Measurements from ENCODE around the gene GAGE10. TPM values are rescaled to one million over a fixed set of nuclear protein-coding genes. Genes with fewer than 3 reads are reported as not detected.

The GAGE10 gene, protein sequence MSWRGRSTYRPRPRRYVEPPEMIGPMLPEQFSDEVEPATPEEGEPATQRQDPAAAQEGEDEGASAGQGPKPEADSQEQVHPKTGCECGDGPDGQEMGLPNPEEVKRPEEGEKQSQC
- not detected for total RNA-seq

DNA sequence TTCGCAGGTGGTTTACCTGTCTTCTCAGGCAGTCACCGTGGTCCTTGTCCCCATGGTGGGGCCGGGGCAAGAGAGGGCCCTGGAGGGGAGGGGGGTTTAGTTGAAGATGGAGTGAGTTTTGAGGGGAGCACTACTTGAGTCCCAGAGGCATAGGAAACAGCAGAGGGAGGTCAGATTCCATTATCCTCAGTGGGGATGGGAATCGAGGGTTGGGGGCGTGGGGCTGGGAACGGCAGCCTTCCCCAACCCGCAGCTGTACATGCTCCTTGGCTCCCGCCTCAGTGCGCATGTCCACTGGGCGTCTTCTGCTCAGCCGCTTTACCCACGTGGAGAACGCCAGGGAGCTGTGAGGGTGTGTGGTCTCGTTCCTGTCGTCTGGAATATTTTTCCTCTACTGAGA is at the start of gene GAGE10:
GAGE10 (plus strand) TSS at position 301 of the 400 bp plus-strand sequence. CDS start 1,214 bp downstream, outside the sequence.
- Histone ChIP-seq H3K27me3 (replicated peaks; ENCODE audit: insufficient read depth) (no peaks in the 10 kb centered on the region), H3K9me3 (no peaks in the 10 kb centered on the region), H3K36me3 (no peaks in the 10 kb centered on the region), H3K4me3 (no peak within 1 kb of the TSS), H3K27ac (no peak within 1 kb of the TSS), H3K4me1 (replicated peaks) (no peaks in the 10 kb centered on the region)
- WGBS: 97% methylated on average over 6 of the region's 15 CpGs
- intact Hi-C loops (cut with DNase I): no loop called here
- no peak for DNase-seq (ENCODE audit: low spot score)
- TF ChIP-seq POLR2A (IDR thresholded peaks at IDR 0.05): no peak

DNA sequence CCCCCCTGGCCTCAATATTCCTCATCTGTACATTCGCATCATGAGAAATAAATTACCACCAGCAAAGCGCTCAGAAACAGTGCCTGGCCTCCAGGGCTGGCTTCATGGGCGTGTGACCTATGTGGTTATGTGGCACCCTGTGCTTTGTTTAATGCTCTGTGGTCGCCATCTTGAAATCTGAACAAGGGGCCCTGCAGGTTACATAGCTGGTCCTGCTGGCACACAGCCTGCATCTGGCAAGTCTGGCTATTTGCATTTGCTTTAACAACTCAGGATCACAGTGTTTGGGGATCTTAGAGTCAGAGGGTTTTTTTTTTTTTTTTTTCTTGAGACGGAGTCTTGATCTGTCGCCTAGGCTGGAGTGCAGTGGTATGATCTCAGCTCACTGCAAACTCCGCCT is 48.8 kb upstream of the GAGE10 start:
- 78% methylated on average over 6 of the region's 7 CpGs for WGBS
- Histone ChIP-seq H3K36me3 (no peaks in the 10 kb centered on the region), H3K27ac (no peak overlapping the region), H3K4me1 (replicated peaks) (no peaks in the 10 kb centered on the region), H3K9me3 (no peaks in the 10 kb centered on the region), H3K27me3 (replicated peaks; ENCODE audit: insufficient read depth) (no peaks in the 10 kb centered on the region), H3K4me3 (no peak overlapping the region)
- intact Hi-C loops (cut with DNase I): no loop called here
- TF ChIP-seq POLR2AphosphoS5 (IDR thresholded peaks at IDR 0.05) (no peak), POLR2A (IDR thresholded peaks at IDR 0.05) (no peak)
- TF ChIP-seq, protein P1, sequence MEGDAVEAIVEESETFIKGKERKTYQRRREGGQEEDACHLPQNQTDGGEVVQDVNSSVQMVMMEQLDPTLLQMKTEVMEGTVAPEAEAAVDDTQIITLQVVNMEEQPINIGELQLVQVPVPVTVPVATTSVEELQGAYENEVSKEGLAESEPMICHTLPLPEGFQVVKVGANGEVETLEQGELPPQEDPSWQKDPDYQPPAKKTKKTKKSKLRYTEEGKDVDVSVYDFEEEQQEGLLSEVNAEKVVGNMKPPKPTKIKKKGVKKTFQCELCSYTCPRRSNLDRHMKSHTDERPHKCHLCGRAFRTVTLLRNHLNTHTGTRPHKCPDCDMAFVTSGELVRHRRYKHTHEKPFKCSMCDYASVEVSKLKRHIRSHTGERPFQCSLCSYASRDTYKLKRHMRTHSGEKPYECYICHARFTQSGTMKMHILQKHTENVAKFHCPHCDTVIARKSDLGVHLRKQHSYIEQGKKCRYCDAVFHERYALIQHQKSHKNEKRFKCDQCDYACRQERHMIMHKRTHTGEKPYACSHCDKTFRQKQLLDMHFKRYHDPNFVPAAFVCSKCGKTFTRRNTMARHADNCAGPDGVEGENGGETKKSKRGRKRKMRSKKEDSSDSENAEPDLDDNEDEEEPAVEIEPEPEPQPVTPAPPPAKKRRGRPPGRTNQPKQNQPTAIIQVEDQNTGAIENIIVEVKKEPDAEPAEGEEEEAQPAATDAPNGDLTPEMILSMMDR (IDR thresholded peaks at IDR 0.05): no peak
- DNase-seq (ENCODE audit: low spot score): no peak

DNA sequence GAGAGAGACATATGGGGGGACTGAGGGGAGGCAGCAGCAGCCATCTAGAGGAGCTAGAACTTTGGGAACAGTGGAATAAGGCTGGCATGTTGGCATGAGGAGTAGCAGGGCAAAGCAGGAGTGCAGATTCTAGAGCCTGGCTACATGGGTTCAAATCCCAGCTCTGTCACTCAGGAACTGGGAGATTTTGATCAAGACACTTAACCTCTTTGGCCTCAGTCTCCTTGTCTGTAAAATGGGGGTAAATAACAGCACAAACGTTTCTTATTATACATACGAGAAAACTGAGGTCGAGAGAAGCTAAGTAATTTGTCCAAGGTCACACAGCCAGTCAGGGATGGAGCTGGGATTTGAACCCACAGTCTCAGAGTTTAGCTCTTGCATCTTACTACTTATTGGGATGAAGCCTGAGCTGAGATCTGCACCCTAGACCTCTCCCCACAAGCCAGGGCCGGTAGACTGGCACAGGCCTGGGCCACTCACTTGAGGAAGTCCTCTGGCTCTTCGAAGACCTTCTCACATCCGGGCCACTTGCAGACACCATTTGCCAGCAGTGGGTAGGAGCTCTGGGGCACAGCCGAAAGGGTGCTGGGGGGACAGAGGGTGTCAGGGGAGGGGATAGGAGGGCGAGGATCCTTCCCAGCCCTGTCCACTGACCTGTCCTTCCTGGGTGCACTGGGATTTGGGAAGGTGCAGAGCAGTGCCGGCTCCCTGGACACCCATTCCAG is 47.0 kb upstream of the GAGE10 start:
- H3K4me3 ChIP-seq: no peak overlapping the region
- H3K4me1 ChIP-seq (replicated peaks): no peaks in the 10 kb centered on the region
- TF ChIP-seq POLR2A (IDR thresholded peaks at IDR 0.05) (no peak), POLR2AphosphoS5 (IDR thresholded peaks at IDR 0.05) (no peak)
- TF ChIP-seq, protein P1 (IDR thresholded peaks at IDR 0.05): no peak
- no peaks in the 10 kb centered on the region for H3K9me3 ChIP-seq
- no peaks in the 10 kb centered on the region for H3K27me3 ChIP-seq (replicated peaks; ENCODE audit: insufficient read depth)
- 89% methylated on average over 4 of the region's 9 CpGs for WGBS
- intact Hi-C loops (cut with DNase I): no loop called here
- no peaks in the 10 kb centered on the region for H3K36me3 ChIP-seq
- no peak overlapping the region for H3K27ac ChIP-seq
- DNase-seq (ENCODE audit: low spot score): no peak

DNA sequence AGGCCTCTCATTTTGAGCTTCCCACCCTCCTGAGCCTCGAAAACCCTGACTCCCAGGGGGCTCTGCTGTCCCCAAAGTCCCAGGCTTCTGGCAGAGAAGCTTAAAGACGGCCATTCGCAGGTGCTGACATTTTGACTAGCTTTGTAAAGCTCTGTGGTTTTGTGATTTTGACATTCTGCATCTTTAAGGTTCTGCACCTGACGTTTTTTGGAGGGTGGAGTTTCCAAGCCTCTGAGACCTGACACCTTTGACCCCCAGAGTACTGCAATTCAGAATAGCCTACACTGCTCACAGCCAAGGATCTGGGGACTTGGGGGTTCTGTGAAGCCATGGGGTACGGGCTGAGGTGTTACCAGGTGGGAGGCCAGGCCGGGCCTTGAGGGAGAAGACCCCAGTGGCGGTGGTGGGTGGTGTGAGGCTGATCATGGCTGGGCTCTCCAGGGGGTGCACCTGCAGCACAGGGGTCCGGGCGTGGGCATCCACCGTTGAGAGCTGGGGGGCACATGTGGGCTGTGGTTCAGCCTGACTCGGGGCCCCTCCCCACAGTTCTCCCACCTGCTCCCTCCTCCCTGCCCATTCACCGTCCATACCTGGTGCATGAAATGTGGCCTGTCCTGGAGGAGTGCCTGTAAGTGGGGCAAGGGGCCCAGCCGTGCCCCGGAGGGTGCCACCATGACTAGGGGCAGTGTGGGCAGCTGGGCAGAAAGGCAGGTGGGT is 46.2 kb upstream of the GAGE10 start:
- no peak for DNase-seq (ENCODE audit: low spot score)
- H3K36me3 ChIP-seq: no peaks in the 10 kb centered on the region
- H3K4me1 ChIP-seq (replicated peaks): no peaks in the 10 kb centered on the region
- H3K27ac ChIP-seq: no peak overlapping the region
- no peaks in the 10 kb centered on the region for H3K9me3 ChIP-seq
- TF ChIP-seq POLR2A (IDR thresholded peaks at IDR 0.05) (no peak), POLR2AphosphoS5 (IDR thresholded peaks at IDR 0.05) (no peak)
- TF ChIP-seq, protein P1 (IDR thresholded peaks at IDR 0.05): no peak
- H3K27me3 ChIP-seq (replicated peaks; ENCODE audit: insufficient read depth): no peaks in the 10 kb centered on the region
- 92% methylated on average over 7 of the region's 14 CpGs for WGBS
- no peak overlapping the region for H3K4me3 ChIP-seq
- intact Hi-C loops (cut with DNase I): no loop called here

DNA sequence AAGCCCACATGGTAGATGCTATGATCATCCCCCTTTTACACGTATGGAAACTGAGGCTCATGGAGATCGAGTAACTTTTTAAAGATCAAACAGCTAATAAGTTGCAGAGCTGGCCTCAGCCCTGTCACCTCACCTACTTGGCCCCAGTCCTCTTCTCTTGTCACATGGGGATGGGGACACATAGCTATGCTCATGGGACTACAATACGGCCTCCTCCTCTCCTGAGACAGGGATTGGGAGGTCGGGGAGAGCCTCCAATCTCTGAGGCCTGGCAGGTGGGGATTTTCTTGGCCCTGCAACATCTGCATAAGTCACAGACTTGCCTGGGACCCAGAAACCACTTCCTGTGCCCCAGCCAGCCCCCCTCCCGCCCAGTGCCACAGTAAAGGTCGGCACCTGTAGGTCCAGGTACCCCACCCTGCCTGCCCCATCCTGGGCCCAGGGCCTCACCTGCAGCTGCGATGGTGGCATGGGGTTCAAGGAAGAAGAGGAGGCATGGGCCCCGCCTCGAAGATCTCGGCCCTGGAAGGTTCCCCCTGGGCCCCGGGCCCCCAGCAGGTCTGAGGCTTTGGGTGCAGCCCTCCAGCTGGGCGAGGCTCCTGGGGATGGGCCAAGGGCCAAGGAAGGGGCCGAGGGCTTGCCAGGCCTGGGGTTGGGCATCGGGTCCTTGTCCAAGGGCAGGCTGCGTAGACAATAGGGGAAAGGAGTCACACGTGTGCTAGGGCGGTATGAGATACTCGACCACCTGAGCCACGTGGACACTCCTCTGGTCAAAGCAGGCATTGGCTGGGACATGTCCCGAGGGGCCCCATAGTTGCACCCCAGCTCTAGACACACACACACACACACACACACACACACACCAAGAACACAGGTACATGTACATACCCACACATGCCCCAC is 45.3 kb upstream of the GAGE10 start:
- Histone ChIP-seq H3K27me3 (replicated peaks; ENCODE audit: insufficient read depth) (no peaks in the 10 kb centered on the region), H3K36me3 (no peaks in the 10 kb centered on the region), H3K4me1 (replicated peaks) (no peaks in the 10 kb centered on the region), H3K4me3 (no peak overlapping the region), H3K27ac (no peak overlapping the region), H3K9me3 (no peaks in the 10 kb centered on the region)
- intact Hi-C loops (cut with DNase I): no loop called here
- DNase-seq (ENCODE audit: low spot score): no peak
- WGBS: 73% methylated on average over 11 of the region's 20 CpGs
- TF ChIP-seq POLR2AphosphoS5 (IDR thresholded peaks at IDR 0.05) (no peak), POLR2A (IDR thresholded peaks at IDR 0.05) (no peak)
- TF ChIP-seq, protein P1 (IDR thresholded peaks at IDR 0.05): no peak

All from prostate gland (tissue), 2 donors.